Measurements from ENCODE around the gene NUS1.

- TF ChIP-seq CTCF (IDR thresholded peaks at IDR 0.05) = no peak
- TF ChIP-seq POLR2A (IDR thresholded peaks at IDR 0.05) = no peak
Observed at GRCh38 chr6:117627533-117627932, 47.7 kb upstream of the NUS1 start.

All from uterus (tissue), 2 donors.